T follicular helper cell (primary cell): ENCODE results near the gene SBNO1.
"Not testable (repeated sequence)": the region's sequence is repeated elsewhere in the genome, so short reads cannot be mapped to it uniquely, and the experiment has no call there.

Experiments used
- DNase-seq: peaks from one replicate; pipeline ENCODE4 v3.0.0-alpha.2; 2020; ENCODE audit warnings: low read depth

SBNO1 gene

DNA sequence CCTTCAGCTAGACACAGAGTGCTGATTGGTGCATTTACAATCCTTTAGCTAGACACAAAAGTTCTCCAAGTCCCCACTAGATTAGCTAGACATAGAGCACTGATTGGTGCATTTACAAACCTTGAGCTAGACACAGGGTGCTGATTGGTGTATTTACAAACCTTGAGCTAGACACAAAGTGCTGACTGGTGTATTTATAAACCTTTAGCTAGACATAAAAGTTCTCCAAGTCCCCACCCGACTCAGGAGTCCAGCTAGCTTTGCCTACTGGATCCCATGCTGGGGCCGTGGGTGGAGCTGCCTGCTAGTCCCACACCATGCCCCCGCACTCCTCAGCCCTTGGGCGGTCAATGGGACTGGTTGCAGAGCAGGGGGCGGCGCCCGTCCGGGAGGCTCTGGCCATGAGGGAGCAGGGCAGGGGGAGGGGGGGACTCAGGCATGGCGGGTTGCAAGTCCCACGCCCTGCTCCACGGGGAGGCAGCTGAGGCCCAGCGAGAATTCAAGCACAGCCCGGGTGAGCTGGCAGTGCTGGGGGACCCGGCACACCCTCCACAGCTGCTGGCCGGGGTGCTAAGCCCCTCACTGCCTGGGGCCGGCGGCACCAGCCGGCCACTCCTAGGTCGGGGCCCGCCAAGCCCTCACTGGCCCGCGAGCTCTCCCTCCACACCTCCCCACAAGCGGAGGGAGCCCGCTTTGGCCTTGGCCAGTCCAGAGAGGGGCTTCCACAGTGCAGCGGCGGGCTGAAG is 115.5 kb downstream of the SBNO1 start:
- not testable (repeated sequence) for DNase-seq

GRCh38 chr12:123248129-123248528 is 116.5 kb downstream of the SBNO1 start:
- DNase-seq = not testable (repeated sequence)

DNA sequence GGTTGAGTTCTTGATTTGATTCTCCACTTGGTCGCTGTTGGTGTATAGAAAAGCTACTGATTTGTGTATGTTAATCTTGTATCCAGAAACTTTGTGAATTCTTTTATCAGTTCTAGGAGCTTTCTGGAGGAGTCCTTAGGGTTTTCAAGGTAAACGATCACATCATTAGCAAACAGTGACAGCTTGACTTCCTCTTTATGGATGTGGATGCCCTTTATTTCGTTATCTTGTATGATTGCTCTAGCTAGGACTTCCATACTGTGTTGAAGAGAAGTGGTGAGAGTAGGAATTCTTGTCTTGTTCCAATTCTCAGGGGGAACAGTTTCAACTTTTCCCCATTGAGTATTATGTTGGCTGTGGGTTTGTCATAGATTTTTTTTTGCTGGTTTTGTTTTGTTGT is 119.0 kb downstream of the SBNO1 start:
- DNase-seq = no peak

DNA sequence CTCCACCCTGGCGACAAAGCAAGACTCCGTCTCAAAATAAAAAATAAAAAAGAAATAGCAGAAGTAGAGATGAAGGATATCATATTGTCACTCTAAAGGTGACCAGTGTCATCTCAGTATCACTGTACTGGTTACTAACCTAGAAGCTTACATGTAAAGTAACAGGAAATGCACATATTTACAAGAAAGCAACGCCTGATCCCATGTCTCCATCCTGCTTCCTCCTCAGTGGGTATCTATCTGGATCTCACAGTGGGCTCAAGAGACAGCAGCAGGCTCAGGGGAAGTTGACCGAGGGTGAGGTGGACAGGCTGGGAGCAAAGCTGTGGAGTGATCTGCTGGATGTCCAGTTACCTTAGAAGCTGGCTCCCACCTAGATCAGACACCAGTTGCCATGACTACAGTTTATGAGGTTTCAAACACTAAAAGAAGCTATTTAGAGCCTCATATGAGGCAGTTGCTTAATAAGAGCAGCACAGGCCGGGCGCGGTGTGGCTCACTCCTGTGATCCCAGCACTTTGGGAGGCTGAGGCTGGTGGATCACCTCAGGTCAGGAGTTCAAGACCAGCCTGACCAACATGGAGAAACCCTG is 120.9 kb downstream of the SBNO1 start:
- DNase-seq = no peak

- DNase-seq = no peak
These were observed 122.3 kb downstream of the SBNO1 start for GRCh38 chr12:123242116-123242904.
